H1 (cell line): ENCODE measurements around the gene NDRG4. TPM values are rescaled to one million over a fixed set of nuclear protein-coding genes. Genes with fewer than 3 reads are reported as not detected.

Source experiments
- CBX8 ChIP-seq: fragments of 300-800, 300-1000 bp; sonication (generic); IDR thresholded peaks from 2 replicates; pipeline ENCODE4 v1.7.1; 2016; ENCODE audit warnings: low read depth, low read length, borderline replicate concordance
- CHD2 ChIP-seq: IDR thresholded peaks from 2 replicates; pipeline ENCODE4 v1.6.1; 2012; ENCODE audit warnings: low read length, improper control_type of control experiment
- EGR1 ChIP-seq: IDR thresholded peaks from 2 replicates; pipeline ENCODE4 v1.6.1; 2011; ENCODE audit warnings: low read depth, low read length, borderline replicate concordance
- GTF2F1 ChIP-seq: IDR thresholded peaks from 2 replicates; pipeline ENCODE4 v1.6.1; 2012; ENCODE audit warnings: low read depth, low read length, improper control_type of control experiment, borderline replicate concordance
- HDAC6 ChIP-seq: IDR thresholded peaks from one replicate; pipeline ENCODE4 v1.7.1; 2012; ENCODE audit warnings: low read depth, mild to moderate bottlenecking, inconsistent platforms, low read length, moderate library complexity
- TAF7 ChIP-seq: optimal IDR thresholded peaks from 2 replicates; pipeline ENCODE3; 2011; ENCODE audit warnings: low read depth, mild to moderate bottlenecking, inconsistent platforms, low read length, moderate library complexity, borderline replicate concordance
- polyA plus RNA-seq, 7 experiments: library from polyadenylated mRNA; depleted of rRNA in 3 of 7; stranded (reverse) in 5 of 7; unstranded in 2 of 7; fragments of >200 nt in 5 of 7; fragments of 200-250 nt in 2 of 7; gene quantifications; 1 replicate in 5 of 7; 2 replicates in 1 of 7; 4 replicates in 1 of 7; pipeline versions ENCODE4 v1.2.1 to v1.2.3, GENCODE V29; 2011 to 2013; ENCODE audit warnings: missing spikeins in 2 of 7, mixed read lengths in 2 of 7
- total RNA-seq: library from RNA; stranded (reverse); fragmentation: NEBNext Ultra II Directional; extraction: Animal tissue kit (Norgen Biotek cat#: 25700); gene quantifications from 2 replicates; pipeline ENCODE4 v1.2.1, GENCODE V29; 2021

NDRG4 gene
- total and polyA plus RNA-seq, 2 of the 8 experiments (the other 6 are each of a cell fraction or from before 2014, with no cell fraction given): 20.8 to 30.9 TPM

DNA sequence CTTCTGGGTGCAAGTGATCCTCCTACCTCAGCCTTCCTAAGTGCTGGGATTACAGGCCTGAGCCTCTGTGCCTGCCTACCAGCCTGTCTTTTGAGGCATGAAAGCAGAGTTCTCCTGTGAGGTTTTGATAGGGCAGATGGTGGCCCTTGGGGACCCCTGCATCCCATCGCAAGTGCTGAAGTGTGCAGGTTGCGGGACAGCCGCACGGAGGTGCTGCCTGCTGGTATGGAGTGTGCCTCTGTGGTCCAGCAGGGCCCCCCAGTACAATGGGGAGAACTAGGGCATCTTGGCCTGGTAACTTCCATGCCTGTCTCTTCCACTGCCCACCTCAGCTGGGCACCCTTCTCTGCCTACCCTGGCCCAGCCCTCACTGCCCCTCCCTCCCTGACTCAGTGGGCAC, 9.9 kb upstream of the NDRG4 start (continued):
- TF ChIP-seq CBX8: no peak
- TF ChIP-seq EGR1: no peak
- no peak for TF ChIP-seq CHD2
- no peak for TF ChIP-seq GTF2F1
- TF ChIP-seq HDAC6: no peak
- no peak for TF ChIP-seq TAF7
